Measurements from ENCODE around the gene STARD13. TPM values are rescaled to one million over a fixed set of nuclear protein-coding genes. Genes with fewer than 3 reads are reported as not detected.

The STARD13 gene
- total and polyA plus RNA-seq, 2 donors = 1.7 to 2.0 TPM

DNA sequence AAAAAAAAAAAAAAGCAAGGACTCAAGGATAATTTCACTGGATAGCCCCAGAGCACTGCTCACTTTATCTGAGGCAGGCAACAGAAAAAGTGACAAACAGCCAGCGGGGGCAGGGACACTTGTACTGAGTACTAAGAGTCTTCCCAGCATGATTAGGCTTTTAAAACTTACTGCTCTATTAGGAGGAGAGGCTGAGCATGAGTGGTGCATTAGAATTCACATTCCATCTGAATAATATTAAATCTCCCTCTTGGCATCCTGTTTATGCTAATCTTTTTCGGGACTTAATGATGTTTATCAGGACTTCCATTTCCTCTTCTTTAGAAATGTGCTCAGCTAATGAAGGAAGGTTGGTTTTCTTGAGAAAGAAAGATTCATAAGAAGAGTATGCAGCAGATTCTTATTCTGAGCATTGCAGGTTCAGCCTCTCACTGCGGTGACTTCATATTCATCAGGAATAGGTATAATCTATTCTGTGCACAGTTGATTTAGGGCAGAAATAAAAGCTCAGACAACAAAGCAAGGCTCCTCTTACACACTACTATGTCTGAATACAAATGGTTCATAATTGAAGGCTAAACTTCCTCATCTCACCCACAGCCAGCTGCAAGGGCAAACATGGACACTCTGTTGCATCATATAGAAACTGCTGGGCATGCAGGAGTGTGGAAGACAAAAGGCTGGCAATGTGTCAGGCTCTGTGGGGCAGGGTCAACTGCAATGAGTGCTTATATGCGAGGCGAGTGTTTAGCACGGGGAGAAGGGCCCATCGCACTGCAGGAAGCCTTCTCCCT, 162.3 kb downstream of the STARD13 start:
- DNase-seq (ENCODE audit: low read depth in 6 of 9, low spot score in 9 of 9) = no peak
- H3K27me3 ChIP-seq (ENCODE audit: control insufficient read depth in 2 of 2, insufficient read depth in 1 of 2, low read length in 1 of 2) = no peaks in the 10 kb centered on the region
- H3K4me1 ChIP-seq (ENCODE audit: control insufficient read depth in 2 of 2, insufficient read depth in 2 of 2, low read length in 2 of 2) = no peaks in the 10 kb centered on the region
- no peaks in the 10 kb centered on the region for H3K36me3 ChIP-seq (ENCODE audit: control insufficient read depth in 2 of 2, insufficient read depth in 2 of 2, low read length in 1 of 2)
- no peaks in the 10 kb centered on the region for H3K9me3 ChIP-seq (ENCODE audit: control insufficient read depth in 2 of 2, insufficient read depth in 1 of 2, low read length in 1 of 2)
- no peak overlapping the region for H3K27ac ChIP-seq (ENCODE audit: low read depth in 1 of 2, low read length in 1 of 2)
- H3K4me3 ChIP-seq (ENCODE audit: low read length in 2 of 2) = no peak overlapping the region
- WGBS = 84% methylated on average over 7 of the region's 7 CpGs

DNA sequence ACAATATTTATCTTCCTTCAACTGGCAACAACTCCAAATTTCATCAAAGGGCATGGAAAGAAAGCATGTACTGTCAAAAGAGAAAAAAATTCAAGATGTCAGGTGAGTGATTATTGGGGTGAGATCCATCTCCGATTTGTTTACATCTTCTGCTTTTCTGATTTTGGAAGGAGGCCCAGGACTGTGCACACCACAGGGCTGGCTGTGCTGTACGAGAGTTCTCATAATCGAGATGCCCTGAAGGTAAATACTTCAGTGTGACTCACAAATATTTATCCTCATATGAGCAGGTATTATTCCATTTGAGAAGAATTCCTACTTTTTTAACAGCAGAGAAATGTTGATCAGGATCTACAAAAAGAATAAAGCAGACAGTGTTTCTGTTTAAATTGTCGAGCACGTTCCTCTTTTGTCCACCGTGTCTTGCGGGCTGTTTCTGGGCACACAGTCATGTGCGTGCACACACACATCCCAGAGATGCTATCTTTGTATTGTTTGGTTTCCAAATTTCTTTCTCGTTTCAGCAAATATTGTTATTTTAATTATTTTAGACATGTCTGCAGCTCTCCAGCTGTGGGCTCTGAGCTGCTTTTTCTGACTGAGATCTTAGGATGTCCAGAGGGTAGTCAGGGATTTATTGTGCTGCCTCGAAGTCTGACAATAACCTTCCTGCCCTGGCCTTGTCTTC, 165.6 kb downstream of the STARD13 start:
- H3K4me1 ChIP-seq (ENCODE audit: control insufficient read depth in 2 of 2, insufficient read depth in 2 of 2, low read length in 2 of 2) = no peaks in the 10 kb centered on the region
- H3K4me3 ChIP-seq (ENCODE audit: low read length in 2 of 2) = no peak overlapping the region
- H3K36me3 ChIP-seq (ENCODE audit: control insufficient read depth in 2 of 2, insufficient read depth in 2 of 2, low read length in 1 of 2) = no peaks in the 10 kb centered on the region
- H3K9me3 ChIP-seq (ENCODE audit: control insufficient read depth in 2 of 2, insufficient read depth in 1 of 2, low read length in 1 of 2) = no peaks in the 10 kb centered on the region
- H3K27me3 ChIP-seq (ENCODE audit: control insufficient read depth in 2 of 2, insufficient read depth in 1 of 2, low read length in 1 of 2) = no peaks in the 10 kb centered on the region
- DNase-seq (ENCODE audit: low read depth in 6 of 9, low spot score in 9 of 9) = no peak
- 87% methylated on average over 10 of the region's 10 CpGs for WGBS
- no peak overlapping the region for H3K27ac ChIP-seq (ENCODE audit: low read depth in 1 of 2, low read length in 1 of 2)

DNA sequence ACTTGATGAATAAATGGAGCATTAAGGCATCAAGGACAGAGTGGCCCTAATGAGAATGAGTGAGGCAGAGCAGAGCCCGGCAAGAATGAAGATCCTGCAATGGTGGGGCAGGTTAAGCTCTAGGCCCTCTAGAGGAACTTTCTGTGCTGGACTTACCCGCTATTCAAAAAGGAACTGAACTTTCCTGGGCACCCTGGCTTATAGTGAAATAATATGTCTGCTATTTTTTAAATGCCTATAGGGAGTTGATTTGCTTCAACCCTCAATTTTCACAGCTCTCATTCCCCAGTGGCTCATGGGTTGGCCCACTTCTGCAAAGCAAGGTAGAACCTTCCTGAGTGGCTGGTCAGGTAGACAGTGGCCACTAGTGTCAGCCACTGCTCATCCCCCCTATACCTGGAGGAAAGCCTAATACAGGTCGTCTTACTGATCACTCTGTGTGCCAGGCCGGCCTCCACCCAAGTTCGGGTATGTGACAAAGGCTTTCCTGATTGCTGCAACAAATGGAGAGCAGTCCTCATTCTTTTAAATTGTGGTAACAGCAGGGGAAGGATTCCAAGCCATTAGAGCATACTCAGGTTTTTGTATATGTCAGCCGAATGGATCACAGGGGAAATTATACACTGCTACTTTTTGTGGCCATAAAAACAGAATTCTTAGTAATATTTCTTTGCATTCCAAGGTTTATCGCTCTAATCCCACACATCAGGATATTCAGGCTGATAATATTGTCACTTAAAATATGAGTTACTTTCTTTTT, 166.4 kb downstream of the STARD13 start:
- H3K9me3 ChIP-seq (ENCODE audit: control insufficient read depth in 2 of 2, insufficient read depth in 1 of 2, low read length in 1 of 2) = no peaks in the 10 kb centered on the region
- WGBS = 94% methylated on average over 7 of the region's 7 CpGs
- H3K36me3 ChIP-seq (ENCODE audit: control insufficient read depth in 2 of 2, insufficient read depth in 2 of 2, low read length in 1 of 2) = no peaks in the 10 kb centered on the region
- DNase-seq (ENCODE audit: low read depth in 6 of 9, low spot score in 9 of 9) = no peak
- no peaks in the 10 kb centered on the region for H3K4me1 ChIP-seq (ENCODE audit: control insufficient read depth in 2 of 2, insufficient read depth in 2 of 2, low read length in 2 of 2)
- no peaks in the 10 kb centered on the region for H3K27me3 ChIP-seq (ENCODE audit: control insufficient read depth in 2 of 2, insufficient read depth in 1 of 2, low read length in 1 of 2)
- H3K27ac ChIP-seq (ENCODE audit: low read depth in 1 of 2, low read length in 1 of 2) = no peak overlapping the region
- H3K4me3 ChIP-seq (ENCODE audit: low read length in 2 of 2) = no peak overlapping the region

DNA sequence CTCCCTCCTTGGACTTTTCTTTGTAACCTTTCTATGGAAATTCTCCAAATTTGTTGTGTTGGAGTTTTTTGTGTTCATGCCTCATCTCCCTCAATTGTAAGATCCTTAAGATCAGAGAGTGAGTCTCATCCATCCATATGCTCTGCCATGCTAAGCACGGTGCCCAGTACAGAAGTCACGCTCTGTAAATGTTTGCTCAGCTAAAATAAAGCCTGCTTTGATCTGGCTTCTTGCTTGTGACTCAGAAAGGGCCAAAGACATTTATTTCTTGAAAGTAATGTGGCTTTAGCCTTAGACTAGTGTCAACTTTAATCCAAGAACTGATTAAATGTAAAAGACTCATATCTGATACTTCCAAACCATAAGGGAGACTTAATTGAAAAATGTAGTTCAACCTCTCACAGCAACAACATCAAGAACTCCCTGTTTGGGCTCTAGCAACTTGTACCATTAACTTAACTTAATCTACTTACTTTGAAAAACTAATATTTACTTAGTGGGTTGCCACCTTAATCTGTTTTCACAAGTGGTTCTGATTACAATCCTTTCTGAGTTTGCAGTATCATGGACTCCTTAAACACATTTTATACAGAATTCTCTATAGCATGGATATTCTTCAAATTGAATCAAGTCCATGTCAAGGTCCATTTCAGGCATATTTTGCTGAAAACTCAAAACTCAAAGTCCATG, 169.1 kb downstream of the STARD13 start:
- 92% methylated on average over 2 of the region's 2 CpGs for WGBS
- no peaks in the 10 kb centered on the region for H3K9me3 ChIP-seq (ENCODE audit: control insufficient read depth in 2 of 2, insufficient read depth in 1 of 2, low read length in 1 of 2)
- H3K4me1 ChIP-seq (ENCODE audit: control insufficient read depth in 2 of 2, insufficient read depth in 2 of 2, low read length in 2 of 2) = no peaks in the 10 kb centered on the region
- no peaks in the 10 kb centered on the region for H3K27me3 ChIP-seq (ENCODE audit: control insufficient read depth in 2 of 2, insufficient read depth in 1 of 2, low read length in 1 of 2)
- no peak for DNase-seq (ENCODE audit: low read depth in 6 of 9, low spot score in 9 of 9)
- no peaks in the 10 kb centered on the region for H3K36me3 ChIP-seq (ENCODE audit: control insufficient read depth in 2 of 2, insufficient read depth in 2 of 2, low read length in 1 of 2)
- H3K27ac ChIP-seq (ENCODE audit: low read depth in 1 of 2, low read length in 1 of 2) = no peak overlapping the region
- no peak overlapping the region for H3K4me3 ChIP-seq (ENCODE audit: low read length in 2 of 2)

DNA sequence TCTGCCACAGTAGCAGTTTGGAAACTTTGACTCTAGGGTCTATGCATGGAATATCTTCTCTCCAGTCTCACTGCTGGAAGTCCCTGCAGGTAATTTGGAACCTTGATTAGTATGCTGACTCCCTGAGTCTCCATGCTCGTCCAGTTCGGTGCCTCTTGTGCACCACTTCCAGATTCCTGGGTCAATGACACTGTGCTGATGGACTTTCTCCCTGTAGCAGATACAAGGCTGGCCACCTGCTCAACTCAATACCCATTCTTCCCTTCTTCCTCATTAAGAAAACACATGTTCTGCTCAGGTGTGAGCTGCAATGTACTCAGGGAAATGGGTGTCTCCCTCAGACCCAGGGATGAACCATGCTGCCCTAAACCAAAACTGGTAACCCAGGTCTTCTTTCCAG, 170.3 kb downstream of the STARD13 start:
- WGBS = 98% methylated on average over 2 of the region's 2 CpGs
- no peak overlapping the region for H3K27ac ChIP-seq (ENCODE audit: low read depth in 1 of 2, low read length in 1 of 2)
- H3K36me3 ChIP-seq (ENCODE audit: control insufficient read depth in 2 of 2, insufficient read depth in 2 of 2, low read length in 1 of 2) = no peaks in the 10 kb centered on the region
- no peaks in the 10 kb centered on the region for H3K9me3 ChIP-seq (ENCODE audit: control insufficient read depth in 2 of 2, insufficient read depth in 1 of 2, low read length in 1 of 2)
- no peak for DNase-seq (ENCODE audit: low read depth in 6 of 9, low spot score in 9 of 9)
- no peaks in the 10 kb centered on the region for H3K27me3 ChIP-seq (ENCODE audit: control insufficient read depth in 2 of 2, insufficient read depth in 1 of 2, low read length in 1 of 2)
- no peak overlapping the region for H3K4me3 ChIP-seq (ENCODE audit: low read length in 2 of 2)
- H3K4me1 ChIP-seq (ENCODE audit: control insufficient read depth in 2 of 2, insufficient read depth in 2 of 2, low read length in 2 of 2) = no peaks in the 10 kb centered on the region

DNA sequence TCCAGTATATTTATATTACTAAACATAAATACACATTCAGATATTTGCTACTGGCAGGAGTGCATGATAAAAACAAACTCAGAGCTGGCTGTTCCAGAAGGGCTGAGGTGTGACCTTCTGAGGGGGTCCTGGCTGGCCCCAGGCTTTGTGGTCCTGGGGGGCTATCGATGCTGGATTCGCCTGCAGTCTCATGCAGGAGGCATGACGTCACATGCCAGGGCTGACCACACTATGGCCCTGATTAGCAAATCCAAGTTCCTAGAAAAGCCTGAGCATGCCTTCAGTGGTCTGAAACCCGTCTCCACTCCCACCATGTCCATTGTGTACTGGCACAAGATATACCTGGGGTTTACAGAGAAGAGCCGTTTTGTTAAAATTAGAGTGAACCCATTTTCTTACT, 171.4 kb downstream of the STARD13 start:
- 93% methylated on average over 5 of the region's 5 CpGs for WGBS
- H3K9me3 ChIP-seq (ENCODE audit: control insufficient read depth in 2 of 2, insufficient read depth in 1 of 2, low read length in 1 of 2) = no peaks in the 10 kb centered on the region
- no peak overlapping the region for H3K4me3 ChIP-seq (ENCODE audit: low read length in 2 of 2)
- H3K4me1 ChIP-seq (ENCODE audit: control insufficient read depth in 2 of 2, insufficient read depth in 2 of 2, low read length in 2 of 2) = no peaks in the 10 kb centered on the region
- H3K36me3 ChIP-seq (ENCODE audit: control insufficient read depth in 2 of 2, insufficient read depth in 2 of 2, low read length in 1 of 2) = no peaks in the 10 kb centered on the region
- DNase-seq (ENCODE audit: low read depth in 6 of 9, low spot score in 9 of 9) = no peak
- no peaks in the 10 kb centered on the region for H3K27me3 ChIP-seq (ENCODE audit: control insufficient read depth in 2 of 2, insufficient read depth in 1 of 2, low read length in 1 of 2)
- H3K27ac ChIP-seq (ENCODE audit: low read depth in 1 of 2, low read length in 1 of 2) = no peak overlapping the region

DNA sequence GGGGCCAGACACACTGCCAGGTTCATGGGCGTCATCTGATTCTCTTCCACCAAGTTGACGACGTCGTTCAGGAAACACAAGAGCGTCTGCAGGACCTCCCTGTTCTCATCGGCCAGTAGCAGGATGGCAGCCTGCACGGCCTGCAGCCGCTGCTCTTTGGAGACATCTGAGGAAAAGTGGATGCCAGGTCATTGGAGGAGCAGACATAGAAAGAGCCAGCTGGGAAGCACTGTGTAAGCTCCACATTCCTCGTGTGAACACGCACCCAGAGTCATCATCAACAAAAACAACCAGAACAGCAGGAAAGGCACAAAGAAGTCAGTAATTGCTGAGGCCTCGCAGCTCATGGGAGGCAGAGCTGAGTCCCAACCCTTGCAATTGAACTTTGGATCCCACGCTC, 172.8 kb downstream of the STARD13 start:
- H3K4me1 ChIP-seq (ENCODE audit: control insufficient read depth in 2 of 2, insufficient read depth in 2 of 2, low read length in 2 of 2) = no peaks in the 10 kb centered on the region
- no peaks in the 10 kb centered on the region for H3K36me3 ChIP-seq (ENCODE audit: control insufficient read depth in 2 of 2, insufficient read depth in 2 of 2, low read length in 1 of 2)
- no peak overlapping the region for H3K4me3 ChIP-seq (ENCODE audit: low read length in 2 of 2)
- H3K9me3 ChIP-seq (ENCODE audit: control insufficient read depth in 2 of 2, insufficient read depth in 1 of 2, low read length in 1 of 2) = no peaks in the 10 kb centered on the region
- H3K27ac ChIP-seq (ENCODE audit: low read depth in 1 of 2, low read length in 1 of 2) = no peak overlapping the region
- no peak for DNase-seq (ENCODE audit: low read depth in 6 of 9, low spot score in 9 of 9)
- H3K27me3 ChIP-seq (ENCODE audit: control insufficient read depth in 2 of 2, insufficient read depth in 1 of 2, low read length in 1 of 2) = no peaks in the 10 kb centered on the region
- WGBS = 97% methylated on average over 12 of the region's 12 CpGs

DNA sequence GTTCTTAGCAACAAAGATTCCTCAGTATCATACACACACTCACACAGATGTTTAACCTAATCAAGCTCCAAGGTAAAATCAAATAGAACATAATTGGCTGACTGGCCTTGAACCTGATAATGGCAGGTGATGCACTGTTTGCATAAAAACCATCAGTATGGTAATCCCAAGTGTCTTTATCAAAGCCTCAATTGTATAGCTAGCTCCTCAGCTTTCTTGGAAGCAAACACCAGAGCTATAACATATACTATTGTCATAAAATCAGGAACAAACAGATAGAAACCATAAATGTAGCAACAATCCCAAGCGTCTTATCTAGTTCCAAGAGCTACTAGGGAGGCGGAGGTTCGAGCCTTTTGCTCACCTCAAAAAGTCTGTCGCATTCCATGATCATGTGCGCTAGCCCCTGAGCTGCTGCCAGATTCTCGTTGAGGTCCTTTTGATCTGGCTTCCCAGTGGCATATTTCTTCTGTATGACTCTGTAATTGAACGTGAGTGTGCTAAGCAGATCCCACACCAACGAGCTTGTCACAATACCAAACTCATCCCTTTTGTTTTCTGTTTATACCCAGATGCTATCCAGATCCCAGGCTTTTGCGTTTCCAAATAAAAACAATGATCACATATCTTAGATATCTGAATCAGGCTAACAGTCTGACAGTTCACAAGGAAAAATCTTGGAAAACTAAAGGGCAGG, 174.0 kb downstream of the STARD13 start:
- Histone ChIP-seq H3K4me1 (ENCODE audit: control insufficient read depth in 2 of 2, insufficient read depth in 2 of 2, low read length in 2 of 2) (no peaks in the 10 kb centered on the region), H3K27me3 (ENCODE audit: control insufficient read depth in 2 of 2, insufficient read depth in 1 of 2, low read length in 1 of 2) (no peaks in the 10 kb centered on the region), H3K9me3 (ENCODE audit: control insufficient read depth in 2 of 2, insufficient read depth in 1 of 2, low read length in 1 of 2) (no peaks in the 10 kb centered on the region), H3K27ac (ENCODE audit: low read depth in 1 of 2, low read length in 1 of 2) (no peak overlapping the region), H3K36me3 (ENCODE audit: control insufficient read depth in 2 of 2, insufficient read depth in 2 of 2, low read length in 1 of 2) (no peaks in the 10 kb centered on the region), H3K4me3 (ENCODE audit: low read length in 2 of 2) (no peak overlapping the region)
- WGBS = 94% methylated on average over 9 of the region's 9 CpGs
- DNase-seq (ENCODE audit: low read depth in 6 of 9, low spot score in 9 of 9) = no peak

Data from thymus (tissue), 11 donors.